B cell (primary cell): Measurements from ENCODE around the gene ANKHD1.

Experiments used
- EZH2 ChIP-seq: IDR thresholded peaks from 2 replicates; pipeline ENCODE4 v1.6.1; 2012; ENCODE audit warnings: borderline replicate concordance, low read depth, mild to moderate bottlenecking, moderate library complexity, low read length; ENCODE audit not compliant: insufficient read depth, poor library complexity, severe bottlenecking
- TF ChIP-seq, protein P1 (sequence below): fragments of 200-600 bp; IDR thresholded peaks from one replicate; pipeline ENCODE4 v1.8.0; 2022; ENCODE audit warnings: antibody characterized with exemption, mild to moderate bottlenecking

GRCh38 chr5:140401362-140402257, at the start of gene ANKHD1:
- TF ChIP-seq, protein P1, sequence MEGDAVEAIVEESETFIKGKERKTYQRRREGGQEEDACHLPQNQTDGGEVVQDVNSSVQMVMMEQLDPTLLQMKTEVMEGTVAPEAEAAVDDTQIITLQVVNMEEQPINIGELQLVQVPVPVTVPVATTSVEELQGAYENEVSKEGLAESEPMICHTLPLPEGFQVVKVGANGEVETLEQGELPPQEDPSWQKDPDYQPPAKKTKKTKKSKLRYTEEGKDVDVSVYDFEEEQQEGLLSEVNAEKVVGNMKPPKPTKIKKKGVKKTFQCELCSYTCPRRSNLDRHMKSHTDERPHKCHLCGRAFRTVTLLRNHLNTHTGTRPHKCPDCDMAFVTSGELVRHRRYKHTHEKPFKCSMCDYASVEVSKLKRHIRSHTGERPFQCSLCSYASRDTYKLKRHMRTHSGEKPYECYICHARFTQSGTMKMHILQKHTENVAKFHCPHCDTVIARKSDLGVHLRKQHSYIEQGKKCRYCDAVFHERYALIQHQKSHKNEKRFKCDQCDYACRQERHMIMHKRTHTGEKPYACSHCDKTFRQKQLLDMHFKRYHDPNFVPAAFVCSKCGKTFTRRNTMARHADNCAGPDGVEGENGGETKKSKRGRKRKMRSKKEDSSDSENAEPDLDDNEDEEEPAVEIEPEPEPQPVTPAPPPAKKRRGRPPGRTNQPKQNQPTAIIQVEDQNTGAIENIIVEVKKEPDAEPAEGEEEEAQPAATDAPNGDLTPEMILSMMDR, result no peak
- TF ChIP-seq EZH2, result no peak
